HG03095 (cell line): ENCODE results near the gene TM7SF3.
"Not testable (repeated sequence)": the region's sequence is repeated elsewhere in the genome, so short reads cannot be mapped to it uniquely, and the experiment has no call there.

Experiments
- ATAC-seq: cut with Tn5 transposase; IDR thresholded peaks from one replicate; pipeline ENCODE4 v1.9.1; 2021; ENCODE audit warnings: moderate library complexity; ENCODE audit not compliant: unreplicated experiment

TM7SF3 gene

GRCh38 chr12:27017163-27017823 lies 3.1 kb upstream of the TM7SF3 start:
- not testable (repeated sequence) for ATAC-seq

DNA sequence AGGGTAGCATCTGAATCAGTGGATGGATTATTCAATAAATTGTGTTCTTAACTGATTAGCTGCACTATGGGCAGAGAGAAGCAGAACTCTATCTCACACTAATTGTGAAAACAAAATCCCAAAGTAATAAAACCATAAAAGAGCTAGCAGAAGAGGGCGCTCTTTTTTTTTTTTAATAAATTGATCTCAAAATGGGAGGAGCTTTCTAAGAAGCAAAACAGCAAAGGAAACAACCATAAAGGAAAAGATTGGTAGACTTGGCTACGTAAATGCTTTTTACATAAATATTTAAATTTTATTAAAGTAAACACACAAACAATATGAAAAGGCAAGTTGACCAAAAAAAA lies 1.5 kb upstream of the TM7SF3 start:
- no peak for ATAC-seq

DNA sequence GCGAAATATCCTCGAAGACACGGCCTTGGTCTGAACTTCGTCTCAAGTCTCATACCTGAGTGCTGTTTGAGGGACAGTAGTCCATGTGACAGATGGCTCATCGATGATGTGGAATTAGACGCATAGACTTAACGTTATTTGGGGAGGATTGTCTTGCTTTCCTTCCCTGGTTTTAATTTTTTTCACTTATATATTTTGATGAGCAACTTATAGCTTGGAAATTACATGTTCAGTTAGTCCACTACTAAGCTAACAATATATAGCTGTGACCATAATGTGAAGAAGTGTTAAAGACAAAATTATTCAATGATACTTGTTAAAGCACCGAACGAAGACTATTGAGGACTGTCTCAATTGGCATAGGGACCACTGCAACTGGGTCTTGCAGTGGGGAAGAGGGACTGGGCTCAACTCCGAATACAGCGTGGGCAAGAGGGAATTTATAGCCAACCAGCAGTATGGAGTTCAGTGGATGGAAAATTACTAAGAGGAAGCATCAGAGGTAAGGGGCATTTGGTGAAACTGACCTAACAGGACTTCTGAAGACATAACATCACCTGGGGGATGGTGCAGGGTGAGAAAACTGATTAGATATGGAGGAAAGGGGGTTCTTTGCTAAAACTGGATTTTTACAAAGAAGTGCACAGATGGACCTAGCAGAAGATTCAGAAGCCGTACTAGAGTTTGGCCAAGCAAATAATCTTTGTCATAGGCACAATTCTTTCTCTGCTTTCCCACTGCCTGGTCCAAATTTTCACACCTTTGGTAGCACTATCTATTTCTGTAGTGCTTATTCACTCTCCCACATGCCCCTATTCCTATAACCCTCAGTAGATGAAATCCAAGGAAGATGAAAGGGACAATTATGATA lies 910 bp upstream of the TM7SF3 start:
- ATAC-seq, result no peak

GRCh38 chr12:27013611-27014084 lies 536 bp downstream of the TM7SF3 start:
- peak; percentile 17 for ATAC-seq

- ATAC-seq, result no peak
These were observed 1.3 kb downstream of the TM7SF3 start for GRCh38 chr12:27012982-27013255.

DNA sequence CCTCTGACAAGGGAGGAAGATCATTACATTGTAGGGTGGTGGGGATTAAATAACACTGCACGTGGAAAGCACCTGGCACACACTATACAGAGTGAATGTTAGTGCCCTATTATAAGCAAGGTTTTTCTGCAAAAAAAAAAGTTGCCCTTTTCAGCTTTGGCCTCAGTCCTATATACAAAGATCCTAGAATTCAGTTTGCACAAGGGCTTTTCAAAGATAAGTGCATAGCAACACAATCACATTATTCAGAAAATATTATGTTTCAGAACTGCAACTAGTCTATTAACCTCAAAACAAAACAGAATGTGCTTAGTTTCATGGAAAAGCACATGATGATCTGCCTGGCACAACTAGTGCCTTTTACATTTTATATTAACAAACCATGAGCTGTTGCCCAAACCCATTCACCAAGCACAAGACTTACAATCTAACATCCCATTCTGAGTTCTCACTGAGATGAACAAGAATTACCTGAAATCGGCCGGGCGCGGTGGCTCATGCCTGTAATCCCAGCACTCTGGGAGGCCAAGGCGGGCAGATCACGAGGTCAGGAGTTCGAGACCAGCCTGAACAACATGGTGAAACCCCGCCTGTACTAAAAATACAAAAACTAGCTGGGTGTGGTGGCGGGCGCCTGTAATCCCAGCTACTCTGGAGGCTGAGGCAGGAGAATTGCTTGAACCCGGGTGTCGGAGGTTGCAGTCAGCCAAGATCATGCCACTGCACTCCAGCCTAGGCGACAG lies 1.8 kb downstream of the TM7SF3 start:
- ATAC-seq, result no peak

DNA sequence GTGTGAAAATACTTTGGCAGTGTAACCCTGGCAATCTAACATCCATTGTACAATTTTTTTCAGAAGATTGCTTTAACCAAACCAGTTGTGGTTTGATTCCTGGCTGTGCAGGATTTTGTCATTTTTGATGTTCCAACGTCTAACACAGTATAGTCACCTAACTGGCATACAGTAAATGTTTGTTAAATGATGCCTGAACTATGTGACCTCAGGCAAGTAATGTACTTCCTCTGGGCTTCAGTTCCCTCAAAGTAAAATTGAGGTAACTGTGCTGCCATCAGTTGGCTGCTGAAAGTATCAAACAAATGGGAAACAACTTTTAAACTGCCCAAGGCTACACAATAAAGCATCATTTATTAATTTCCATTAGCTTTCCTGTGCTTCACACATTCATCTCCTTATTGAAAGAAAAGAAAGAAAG lies 4.3 kb downstream of the TM7SF3 start:
- ATAC-seq, result no peak

DNA sequence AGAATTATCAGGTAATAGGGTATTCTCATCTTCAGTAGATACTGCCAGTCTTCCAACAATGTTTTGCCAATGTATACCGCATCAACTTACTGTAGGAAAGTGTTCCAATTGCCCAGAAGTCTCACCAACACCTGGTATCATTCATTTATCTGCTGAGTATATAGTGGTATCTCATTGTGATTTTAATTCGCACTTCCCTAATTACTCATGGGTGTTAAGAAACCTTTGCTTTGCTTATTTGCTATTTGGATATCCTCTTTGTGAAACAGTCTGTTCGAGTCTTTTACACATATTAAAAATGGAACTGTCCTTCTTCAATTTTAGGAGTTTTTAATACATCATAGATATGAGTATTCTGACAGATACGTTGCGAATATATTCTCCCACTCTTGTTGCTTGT lies 6.1 kb downstream of the TM7SF3 start:
- ATAC-seq, result no peak

GRCh38 chr12:27006797-27007467 lies 7.3 kb downstream of the TM7SF3 start:
- ATAC-seq, result no peak

- ATAC-seq, result no peak
These were observed 8.7 kb downstream of the TM7SF3 start for GRCh38 chr12:27005495-27005894.

GRCh38 chr12:27003421-27004381 lies 10.5 kb downstream of the TM7SF3 start:
- no peak for ATAC-seq

- no peak for ATAC-seq
These were observed 12.0 kb downstream of the TM7SF3 start for GRCh38 chr12:27002141-27002540.

GRCh38 chr12:27001663-27002062 lies 12.5 kb downstream of the TM7SF3 start:
- no peak for ATAC-seq

DNA sequence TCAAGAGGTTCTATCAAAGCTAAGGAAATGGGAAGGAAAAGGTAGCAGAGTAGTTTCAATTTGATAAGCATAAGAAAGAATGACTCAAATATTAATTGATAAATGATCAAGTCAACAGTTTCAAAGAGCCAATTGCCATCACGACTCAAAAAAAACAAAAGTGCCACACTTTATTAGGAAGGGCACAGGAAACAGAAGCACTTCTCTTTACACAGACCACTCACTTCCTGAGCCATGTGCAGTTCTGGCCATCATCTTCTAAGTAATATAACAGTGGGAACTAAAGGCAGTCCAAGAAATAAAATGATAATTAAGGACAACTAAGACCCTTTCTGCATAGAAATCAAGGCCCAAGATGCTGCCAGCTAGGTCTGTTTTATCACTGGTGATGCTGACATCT lies 13.2 kb downstream of the TM7SF3 start:
- ATAC-seq, result no peak

DNA sequence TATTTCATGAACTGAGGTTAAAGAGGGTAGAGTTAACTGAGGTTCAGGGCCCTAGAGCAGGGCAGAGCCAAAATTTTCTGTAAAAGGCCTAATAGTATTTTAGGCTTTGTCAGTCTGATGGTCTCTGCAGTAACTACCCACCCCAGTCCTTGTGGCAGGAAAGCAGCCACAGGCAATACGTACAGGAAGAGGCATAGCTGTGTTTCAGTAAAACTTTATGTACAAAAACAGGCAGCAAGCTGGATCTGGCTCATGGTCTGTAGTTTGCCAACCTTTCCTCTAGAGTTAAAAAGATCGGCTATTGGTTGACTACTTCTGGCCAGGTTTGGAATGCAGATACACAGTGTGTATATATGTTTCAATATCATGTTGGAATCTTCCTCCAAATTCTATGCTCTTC lies 17.2 kb downstream of the TM7SF3 start:
- no peak for ATAC-seq

DNA sequence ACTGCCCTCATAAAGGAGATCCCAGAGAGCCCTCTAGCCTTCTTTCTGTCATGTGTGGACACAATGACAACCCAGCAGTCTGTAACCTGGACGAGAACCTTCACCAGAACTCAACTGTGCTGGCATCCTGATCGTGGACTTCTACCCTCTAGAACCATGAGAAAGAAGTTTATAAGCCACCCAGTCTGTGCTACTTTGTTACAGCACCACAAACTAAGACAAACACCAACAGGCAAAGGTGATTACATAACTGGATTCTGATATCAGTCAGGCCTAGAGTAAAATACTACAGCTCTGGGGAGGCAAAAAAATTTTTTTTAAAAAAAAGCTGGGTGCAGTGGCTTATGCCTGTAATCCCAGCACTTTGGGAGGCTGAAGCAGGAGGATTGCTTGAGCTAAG lies 18.5 kb downstream of the TM7SF3 start:
- no peak for ATAC-seq

GRCh38 chr12:26994109-26994508 lies 20.1 kb downstream of the TM7SF3 start:
- ATAC-seq, result no peak

DNA sequence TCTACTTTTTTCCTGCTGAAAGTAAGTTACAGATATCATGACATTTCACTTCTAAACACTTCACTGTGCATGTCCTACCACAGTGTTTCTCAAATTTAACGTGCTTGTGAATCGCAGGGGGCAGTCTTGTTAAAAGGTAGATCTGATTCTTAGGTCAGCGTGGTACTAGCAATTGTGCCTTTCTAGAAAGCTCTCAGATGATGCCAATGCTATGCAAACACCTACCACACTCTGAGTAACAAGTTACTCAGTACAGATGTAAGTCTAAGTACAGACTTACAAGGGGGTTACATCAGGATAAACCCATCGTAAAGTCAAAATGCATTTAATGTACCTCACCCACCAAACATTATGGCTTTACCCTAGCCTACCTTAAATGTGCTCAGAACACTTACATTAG lies 22.4 kb downstream of the TM7SF3 start:
- ATAC-seq, result no peak

DNA sequence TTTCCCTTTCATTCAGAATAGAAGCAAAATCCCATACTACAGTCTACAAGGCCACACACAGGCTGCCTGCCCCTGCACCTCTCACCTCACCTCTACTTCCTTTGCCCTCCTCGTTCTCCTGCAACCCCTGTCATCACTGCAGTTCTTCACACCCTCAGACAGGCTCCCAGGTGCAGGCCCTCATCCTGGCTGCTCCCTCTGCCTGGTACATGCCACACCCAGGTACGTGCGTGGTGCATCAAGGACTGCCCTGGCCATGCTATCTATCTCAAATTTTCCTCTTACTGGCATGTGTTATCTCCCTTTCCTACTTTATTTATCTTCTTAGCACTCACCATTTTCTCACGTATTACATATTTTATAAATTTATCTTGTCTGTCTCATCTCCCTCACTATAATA lies 24.3 kb downstream of the TM7SF3 start:
- no peak for ATAC-seq

DNA sequence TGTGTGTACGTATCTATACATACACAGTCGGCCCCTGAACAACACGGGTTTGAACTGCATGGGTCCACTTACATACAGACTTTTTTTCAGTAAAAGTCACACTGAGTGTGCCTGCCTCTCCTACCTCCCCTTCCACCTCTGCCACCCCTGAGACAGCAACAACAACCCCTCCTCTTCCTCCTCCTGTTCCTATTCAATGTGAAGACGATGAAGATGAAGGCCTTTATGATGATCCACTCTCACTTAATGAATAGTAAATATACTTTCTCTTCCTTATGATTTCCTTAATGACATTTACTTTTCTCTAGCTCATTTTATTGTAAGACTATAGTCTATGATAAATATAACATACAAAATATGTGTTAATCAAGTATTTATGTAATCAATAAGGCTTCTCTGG lies 25.5 kb downstream of the TM7SF3 start:
- ATAC-seq, result no peak
